ENCODE results near the gene CPNE9.

The CPNE9 gene

DNA sequence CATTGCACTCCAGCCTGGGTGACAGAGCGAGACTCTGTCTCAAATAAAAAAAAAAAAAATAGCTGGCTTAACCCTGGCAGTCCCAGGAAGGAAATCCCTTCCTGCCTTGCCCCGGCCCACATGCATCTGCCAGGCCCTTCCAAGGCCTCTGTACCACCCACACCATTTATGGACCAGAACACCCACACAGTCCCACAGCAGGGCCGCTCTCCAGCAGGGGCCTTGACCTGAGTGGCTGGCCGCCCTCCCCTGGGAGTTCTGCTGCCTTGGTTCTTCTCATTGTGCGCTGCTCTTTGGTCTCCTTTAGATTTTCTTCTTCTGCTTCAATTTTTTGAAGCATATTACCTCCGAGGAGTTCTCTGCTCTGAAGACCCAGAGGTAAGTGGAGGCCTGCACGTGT lies 16.1 kb upstream of the CPNE9 start:
- DNase-seq, result no peak

DNA sequence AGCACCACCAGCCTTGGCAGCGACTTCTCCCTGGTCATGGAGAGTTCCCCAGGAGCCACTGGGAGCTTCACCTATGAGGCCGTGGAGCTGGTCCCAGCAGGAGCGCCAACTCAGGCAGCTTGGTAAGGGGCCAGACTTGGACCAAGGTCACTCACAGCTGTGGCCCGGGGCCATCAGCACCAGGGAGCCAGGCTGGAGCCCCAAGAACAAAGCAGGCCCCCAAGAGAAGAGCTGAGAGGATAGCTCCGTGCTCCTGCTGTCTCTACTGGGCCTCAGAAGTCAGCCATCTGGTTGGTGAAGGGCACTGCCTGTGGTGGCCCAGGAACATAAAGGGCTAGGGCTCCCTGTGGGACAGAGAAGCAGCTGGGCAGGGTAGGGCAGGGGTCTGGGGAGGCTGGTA lies 14.7 kb upstream of the CPNE9 start:
- no peak for DNase-seq

DNA sequence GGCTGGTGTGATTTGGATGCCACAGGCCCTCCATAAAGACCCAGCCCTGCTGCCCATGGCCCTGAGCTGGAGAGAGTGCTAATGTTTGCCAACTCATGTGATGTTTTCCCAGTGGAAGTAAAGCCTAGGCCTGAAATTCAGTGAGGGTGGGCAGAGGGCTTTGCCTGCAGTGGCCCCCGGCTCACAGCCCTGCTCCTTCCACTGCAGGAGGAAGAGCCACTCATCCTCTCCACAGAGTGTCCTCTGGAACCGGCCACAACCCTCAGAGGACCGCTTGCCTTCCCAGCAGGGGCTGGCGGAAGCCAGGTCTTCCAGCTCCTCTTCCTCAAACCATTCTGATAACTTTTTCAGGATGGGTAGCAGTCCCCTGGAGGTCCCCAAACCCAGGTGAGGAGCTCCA lies 13.9 kb upstream of the CPNE9 start:
- DNase-seq, result no peak

DNA sequence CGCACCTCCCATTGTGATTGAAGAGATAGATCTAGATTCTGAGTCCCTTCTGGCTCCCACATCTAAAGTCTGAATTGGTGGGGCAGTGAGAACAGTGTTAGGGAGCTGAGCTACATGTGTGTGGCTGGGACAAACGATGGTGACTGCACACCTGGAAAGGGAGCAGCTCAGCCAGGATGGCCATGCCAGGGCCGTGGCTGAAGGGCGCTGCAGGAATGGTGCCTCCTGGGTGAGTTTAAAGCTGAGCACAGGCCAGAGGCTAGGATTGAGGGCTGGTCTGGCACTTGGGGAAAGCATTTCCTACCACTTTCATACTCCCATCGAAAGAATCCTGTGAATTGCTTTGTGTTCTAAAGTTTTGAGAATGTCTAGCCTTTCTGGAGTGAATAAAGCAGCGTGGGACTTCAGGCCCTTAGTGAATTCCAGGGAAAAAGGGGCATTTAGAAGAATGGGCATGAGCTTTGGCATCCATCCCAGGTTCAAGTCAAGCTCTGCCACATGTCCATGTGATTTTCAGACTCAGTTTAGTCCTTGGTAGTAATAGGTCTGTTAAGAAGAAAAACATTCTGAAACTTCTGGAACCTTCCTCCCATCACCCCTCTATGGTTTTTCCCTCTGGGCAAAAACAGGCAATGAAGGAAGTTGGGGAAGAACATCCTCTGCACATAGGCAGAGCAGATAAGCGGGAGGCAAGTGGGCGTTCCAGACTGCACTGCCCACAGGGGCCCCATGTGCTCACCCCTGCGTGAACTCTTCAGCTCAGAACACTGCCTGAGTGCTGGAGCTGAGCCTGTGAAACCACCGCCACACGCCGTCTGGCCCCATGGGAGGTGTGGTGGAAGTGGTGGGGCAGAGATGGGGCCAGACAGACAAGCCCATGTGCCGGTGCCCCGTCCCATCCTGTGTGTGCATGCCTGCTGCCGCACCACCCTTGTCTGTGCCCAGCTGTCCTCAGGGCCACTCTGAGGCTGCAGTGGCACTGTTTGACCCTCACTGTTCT lies 12.9 kb upstream of the CPNE9 start:
- no peak for DNase-seq

DNA sequence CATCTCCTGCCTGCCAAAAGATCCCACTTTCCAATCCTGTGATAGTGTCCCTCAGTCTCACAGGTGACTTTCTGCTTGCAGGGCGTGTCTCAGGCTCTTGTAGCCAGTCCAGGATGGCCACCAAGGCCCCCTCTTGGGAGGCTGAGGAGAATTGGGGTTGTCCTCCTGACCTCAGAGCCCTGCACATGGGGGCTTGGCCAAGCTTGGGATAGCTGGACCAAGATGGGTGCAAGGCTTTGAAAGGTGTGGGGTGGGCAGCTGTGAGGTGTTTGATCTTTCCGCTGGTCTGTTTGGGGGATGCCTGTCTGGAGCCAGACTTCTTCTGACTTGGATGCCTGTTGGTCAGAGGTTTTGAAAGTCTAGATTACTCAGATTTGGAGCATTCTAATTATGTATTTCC lies 12.0 kb upstream of the CPNE9 start:
- no peak for DNase-seq

DNA sequence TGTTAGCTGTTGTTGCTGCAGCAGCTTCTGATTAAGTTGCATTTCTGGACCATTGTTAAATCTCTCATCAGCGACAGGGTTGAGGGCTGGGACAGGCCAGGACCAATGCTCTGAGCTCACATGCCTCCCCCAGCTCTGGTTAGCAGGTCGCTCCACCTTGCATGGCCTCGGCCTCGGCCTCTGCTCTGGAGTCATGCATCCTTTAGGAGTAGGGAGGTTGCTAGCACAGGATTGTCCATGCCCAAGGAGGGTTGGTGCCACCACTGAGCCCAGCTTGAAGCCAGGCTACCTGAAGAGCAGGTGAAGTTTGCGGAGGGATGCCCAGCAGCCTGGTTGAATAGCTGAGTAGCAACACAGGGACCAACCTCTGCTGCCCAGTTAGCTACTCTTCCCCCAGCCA lies 11.2 kb upstream of the CPNE9 start:
- no peak for DNase-seq

DNA sequence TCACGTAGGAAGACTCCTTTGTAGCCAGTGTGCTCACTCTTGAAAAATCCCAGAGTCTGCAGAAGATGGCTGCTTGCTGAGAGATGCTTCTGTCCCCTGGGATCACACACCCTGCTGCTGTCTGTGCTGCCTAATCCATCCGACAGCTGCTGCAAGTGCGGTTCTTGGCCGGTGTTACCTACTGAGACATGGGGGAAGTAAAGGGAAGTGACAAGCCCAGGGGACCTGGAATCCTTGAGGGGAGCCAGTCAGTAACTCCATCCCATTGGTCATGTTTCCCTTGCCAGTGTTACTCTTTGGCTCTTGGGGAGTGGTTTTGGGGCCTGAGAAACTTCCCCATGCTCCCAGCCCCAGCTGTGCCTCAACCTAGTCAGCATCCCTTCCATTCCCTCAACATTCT lies 8.3 kb upstream of the CPNE9 start:
- no peak for DNase-seq

DNA sequence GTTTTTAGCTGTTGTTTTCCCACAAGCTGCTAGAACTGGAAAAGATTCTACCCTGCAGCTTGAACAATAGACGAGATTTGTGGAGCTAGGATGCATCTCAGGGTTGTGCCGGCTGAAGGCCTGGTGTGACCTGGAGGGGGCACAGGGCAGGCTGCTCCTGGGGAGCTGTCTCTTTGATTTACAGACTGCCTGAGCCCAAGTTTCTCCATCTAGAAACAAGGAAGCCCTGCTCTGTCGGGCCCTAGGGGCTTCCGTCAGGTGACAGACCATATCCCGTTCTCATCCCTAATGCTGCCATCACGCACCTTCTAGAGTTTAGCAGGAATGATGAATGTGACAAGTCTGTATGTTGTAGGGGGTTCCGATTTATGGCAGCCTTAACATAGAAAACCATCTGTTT lies 7.9 kb upstream of the CPNE9 start:
- DNase-seq, result no peak

DNA sequence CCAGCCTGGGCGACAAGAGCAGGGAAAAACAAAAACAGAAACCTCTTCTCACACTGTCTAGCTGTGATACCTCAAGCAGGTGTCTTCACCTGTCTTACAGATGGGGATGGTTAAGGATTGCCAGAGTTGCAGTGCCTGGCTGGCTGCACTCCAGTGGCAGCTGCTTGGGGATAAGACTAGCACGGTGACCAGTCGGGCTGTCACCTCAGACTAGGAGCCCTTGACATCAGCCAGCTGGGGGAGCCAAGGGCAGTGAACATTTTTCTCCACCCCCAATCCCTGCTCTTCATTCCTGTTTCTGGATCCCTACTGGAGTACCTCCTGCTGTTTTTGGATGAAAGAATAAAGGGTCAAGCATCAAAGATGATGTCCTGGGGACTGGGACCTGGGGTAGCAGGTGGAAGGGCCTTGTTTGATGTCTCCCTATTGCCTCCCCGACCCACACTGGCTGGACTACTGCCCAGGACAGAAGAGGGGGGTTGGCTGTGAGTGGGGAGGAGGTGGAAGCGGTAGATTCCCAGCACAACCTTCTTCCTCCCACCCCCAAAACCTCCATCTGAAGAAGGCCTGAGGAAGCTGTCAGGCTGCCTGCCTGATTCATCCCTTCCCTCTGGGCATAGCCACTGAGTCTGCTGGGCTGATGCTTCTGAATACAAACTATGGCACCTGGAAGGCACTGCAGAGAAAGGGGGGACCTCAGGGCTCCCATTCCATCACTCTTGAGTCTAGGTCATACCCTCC lies 7.0 kb upstream of the CPNE9 start:
- DNase-seq, result no peak

DNA sequence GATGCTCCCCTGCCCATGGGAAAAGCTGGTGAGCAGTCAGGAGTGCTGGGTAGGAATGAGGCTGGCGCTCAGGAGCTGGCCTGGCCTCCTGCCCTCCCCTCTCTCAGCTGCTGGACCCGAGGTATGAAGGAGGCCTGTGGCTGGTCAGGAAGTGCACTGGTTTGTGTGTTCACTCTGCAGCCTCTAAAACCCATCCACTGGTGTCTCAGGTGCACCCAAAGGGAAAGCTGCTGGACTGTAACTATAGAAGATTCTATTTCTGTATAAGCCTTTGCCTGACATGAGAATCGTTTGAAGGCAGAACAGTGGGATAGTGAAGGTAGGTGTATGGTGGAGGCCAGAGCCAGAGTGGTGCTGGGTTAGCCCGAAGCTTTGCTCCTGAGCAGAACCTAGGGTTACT lies 5.7 kb upstream of the CPNE9 start:
- no peak for DNase-seq

DNA sequence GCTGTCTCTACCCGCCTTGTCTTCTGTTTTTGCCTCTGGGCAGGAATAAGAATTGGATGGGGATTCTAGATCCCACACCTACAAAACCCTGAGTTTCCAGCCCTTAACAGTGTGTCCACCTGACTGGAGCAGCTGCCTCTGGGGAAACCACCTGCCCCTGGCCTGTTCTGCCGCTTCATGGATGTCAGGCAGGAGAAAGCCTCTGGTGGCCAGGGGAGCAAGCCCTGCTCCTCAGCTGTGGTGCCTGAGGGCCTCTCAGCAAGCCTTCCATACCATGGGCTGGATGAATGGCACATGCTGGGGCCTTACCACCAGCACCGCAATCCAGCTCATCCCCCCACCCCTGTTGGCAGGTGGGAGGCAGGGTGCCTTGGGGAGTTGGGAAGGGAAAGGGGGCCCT lies 5.3 kb upstream of the CPNE9 start:
- DNase-seq, result no peak

DNA sequence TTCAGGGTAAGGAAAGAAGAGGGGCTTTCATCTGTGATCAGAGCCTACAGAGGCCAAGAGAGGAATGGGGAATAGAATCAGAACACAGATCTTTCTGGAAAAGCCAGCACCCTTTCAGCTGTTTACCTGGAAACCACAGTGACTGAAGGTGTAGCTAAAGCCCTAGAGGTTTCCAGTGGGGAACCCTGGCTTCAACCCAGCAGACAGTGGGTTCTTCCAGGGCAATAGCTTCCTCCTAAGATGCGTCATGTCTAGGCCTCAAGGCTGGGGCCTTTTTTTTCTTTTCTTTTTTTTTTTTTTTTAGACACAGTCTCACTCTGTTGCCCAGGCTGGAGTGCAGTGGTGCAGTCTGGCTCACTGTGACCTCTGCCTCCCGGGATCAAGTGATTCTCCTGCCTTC lies 3.1 kb upstream of the CPNE9 start:
- no peak for DNase-seq

DNA sequence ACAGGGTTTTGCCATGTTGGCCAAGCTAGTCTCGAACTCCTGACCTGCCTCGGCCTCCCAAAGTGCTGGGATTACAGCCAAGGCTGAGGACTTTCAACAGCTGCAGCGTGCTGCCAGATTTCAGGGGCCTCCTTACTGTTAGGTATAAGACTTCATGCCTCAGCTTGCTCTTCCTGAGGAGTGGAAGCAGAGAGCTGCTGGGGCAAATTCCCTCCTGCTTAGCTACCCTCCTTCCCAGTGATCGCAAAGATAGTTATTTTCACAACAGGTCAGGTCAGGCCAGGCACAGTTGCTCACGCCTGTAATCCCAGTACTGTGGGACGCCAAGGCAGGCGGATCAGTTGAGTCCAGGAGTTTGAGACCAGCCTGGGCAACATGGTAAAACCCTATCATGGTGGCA lies 2.6 kb upstream of the CPNE9 start:
- DNase-seq, result no peak

DNA sequence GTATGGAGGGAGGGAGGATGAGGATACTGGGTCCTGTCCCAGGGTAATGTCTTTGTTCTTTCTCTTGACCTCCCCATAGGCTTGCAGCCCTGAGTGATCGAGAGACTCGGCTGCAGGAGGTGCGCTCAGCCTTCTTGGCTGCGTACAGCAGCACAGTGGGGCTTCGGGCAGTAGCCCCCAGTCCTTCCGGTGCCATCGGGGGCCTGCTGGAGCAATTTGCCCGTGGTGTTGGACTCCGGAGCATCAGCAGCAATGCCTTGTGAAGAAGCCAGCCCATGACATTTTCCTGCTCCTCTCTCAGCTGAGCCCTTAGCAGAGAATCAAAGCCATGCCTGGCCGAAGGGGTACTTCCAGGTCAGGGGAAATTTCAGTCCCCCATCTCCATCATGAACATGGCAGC lies 1.9 kb upstream of the CPNE9 start:
- DNase-seq, result no peak

DNA sequence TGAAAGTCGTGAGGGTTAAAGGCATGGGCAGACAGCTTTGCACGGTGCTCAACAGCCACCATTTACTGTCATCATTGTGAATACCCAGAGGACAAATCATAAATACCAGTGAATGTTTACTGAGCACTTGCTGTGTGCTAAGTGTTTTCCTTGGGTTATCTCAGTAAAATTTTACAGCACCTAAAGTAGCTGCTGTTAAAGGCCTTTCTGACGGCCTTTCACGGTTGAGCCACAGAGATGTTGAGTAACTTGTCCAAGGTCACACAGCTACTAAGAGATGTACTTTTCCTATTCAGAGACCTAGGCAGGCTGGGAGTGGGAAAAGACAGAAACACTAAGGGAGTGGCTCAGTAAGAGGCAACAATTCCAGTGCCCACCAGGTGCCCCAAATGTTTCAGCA lies 393 bp upstream of the CPNE9 start:
- no peak for DNase-seq

DNA sequence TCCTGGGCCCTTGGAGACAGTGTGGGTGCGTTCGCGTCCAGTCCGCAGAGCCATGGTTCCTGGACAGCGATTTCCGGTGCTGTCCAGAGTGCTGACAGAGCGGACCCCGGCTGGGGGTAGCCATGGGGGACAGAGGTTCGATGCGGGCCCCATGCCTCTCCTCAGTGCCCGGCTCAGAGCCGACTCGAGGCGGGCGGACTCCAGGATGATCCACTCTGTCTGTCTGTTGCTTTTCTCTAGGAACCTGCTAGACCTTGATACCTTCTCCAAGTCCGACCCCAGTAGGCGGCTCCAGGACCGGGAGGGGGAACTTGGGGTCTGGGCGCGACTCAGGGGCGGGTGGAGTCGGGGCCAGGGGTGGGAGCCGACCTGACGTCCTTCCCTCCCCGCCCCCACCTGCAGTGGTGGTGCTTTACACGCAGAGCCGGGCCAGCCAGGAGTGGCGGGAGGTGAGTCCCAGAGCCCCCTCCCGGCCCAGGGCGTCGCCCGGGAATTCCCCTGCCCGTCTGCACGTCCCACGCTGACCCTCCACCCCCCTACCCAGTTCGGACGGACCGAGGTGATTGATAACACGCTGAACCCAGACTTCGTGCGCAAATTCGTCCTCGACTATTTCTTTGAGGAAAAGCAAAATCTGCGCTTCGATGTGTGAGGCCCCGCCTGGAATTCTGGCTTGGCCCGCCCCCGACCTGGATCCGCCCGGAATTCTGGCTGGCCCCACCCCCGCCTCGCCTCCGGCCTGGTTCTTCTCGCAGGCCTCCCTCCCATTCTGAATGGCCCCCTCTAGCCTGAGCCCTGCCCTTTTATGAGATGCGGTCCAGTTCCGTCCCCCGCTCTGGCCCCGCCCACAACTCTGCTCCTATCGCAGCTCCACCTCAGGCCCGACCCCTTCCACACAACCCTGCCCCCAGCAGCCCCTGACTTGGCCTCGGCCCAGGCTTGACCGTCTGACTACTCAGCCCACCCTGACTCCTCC lies 1.0 kb downstream of the CPNE9 start:
- DNase-seq, result no peak

DNA sequence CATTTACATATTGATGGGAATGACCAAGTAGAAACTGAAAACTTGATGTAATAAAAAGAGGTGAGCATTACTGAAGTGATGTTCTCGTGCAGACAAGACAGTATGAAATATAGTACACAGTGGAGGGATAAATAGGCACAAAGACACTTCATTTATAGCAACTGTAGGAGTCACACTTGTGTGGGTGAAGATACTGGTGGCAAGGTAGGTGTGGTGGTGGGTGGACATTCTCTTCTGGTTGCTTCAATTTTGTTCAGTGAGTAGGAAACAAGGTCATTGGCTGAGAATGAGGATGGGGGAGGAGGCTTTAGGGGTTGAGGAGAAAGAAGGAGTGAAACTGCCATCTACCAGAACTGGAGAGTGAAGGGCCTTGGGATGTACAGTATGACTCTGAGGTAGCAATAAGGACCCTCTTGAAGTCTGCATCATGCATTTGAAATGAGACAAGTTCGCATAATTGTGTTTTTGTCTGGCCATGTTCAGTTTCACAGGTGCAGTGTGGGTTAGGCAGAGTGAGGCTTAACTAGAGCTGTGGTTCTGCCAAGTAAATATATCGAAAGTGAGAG lies 6.6 kb downstream of the CPNE9 start:
- DNase-seq, result no peak

DNA sequence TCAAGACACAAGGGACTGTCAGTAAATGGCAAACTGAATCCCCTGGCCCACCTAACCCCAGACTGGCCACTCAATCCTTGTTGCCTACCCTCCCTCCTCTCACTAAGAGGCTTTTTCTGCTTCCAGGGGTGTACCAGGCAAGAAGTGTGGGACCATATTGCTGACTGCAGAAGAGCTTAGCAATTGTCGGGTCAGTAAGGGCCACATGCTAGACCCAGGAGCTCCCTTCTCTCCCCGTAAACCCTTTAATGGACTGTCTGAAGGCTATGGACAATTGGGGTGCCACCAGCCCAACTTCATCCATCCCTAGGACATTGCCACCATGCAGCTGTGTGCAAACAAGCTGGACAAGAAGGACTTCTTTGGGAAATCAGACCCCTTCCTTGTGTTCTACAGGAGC lies 8.8 kb downstream of the CPNE9 start:
- no peak for DNase-seq

DNA sequence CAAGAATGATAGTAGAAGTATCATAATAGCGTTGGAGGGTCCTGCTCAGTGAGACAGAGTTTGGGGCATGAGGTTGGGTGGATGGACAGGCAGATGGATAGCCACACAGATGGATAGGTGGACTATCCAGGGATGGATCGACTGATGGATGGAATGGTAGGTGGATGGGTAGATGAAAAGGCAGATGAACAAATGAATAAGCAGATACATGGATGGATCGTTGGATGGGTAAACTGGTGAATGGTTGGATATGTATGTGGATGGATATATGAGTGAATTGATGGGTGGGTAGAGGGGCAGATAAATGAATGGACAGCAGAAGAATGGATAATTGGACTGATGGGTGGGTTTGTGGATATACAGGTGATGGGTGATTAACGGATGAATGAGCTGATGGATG lies 9.5 kb downstream of the CPNE9 start:
- DNase-seq, result no peak

DNA sequence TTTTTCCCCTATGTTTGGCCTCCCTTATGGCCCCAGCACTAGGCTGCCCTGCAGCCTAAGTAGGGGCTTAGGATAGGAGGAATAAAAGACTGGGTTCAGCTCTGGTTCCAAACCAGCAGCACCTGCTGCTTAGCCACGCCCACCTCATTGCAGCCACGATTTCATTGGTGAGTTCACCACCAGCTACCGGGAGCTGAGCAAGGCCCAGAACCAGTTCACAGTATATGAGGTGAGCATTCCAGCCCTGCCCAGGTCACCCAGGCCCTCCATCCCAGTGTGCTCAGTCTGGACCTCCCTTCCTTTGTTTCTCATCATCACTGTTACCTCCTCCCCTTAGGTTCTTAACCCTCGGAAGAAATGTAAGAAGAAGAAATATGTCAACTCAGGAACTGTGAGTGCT lies 11.5 kb downstream of the CPNE9 start:
- no peak for DNase-seq

DNA sequence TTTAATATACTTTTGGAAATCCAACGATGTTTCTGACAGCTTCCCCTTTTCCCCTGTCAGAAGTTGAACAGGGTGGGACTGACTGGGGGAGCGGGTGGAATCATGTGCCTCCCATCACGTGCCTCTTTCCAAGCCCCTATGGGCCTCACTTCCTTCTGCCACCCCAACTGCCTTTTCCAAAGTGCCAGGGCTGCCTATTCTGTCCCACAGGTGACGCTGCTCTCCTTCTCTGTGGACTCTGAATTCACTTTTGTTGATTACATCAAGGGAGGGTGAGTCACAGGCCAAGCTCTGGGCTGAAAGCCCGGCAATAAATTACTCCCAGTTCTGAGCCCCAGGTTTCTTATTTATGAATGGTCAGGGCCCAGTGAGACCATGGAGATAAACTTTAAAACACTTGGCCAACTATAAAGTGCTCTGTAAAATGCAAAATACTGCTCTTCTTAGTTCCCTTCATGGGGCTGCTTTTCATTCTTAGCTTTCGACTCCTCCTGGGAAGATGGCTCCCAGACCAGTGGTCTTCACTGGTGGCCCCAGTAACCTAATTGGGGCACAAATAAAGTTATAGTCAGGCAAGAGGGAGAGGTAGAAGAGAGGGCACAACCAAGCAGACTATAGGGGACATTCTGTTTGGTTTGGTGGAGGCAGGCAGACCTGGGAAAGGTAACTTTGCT lies 12.3 kb downstream of the CPNE9 start:
- DNase-seq, result peak; percentile 37 to 64

Measured in hippocampal formation (tissue), 2 donors.